ENCODE results near the gene PIGO.

Gene PIGO

DNA sequence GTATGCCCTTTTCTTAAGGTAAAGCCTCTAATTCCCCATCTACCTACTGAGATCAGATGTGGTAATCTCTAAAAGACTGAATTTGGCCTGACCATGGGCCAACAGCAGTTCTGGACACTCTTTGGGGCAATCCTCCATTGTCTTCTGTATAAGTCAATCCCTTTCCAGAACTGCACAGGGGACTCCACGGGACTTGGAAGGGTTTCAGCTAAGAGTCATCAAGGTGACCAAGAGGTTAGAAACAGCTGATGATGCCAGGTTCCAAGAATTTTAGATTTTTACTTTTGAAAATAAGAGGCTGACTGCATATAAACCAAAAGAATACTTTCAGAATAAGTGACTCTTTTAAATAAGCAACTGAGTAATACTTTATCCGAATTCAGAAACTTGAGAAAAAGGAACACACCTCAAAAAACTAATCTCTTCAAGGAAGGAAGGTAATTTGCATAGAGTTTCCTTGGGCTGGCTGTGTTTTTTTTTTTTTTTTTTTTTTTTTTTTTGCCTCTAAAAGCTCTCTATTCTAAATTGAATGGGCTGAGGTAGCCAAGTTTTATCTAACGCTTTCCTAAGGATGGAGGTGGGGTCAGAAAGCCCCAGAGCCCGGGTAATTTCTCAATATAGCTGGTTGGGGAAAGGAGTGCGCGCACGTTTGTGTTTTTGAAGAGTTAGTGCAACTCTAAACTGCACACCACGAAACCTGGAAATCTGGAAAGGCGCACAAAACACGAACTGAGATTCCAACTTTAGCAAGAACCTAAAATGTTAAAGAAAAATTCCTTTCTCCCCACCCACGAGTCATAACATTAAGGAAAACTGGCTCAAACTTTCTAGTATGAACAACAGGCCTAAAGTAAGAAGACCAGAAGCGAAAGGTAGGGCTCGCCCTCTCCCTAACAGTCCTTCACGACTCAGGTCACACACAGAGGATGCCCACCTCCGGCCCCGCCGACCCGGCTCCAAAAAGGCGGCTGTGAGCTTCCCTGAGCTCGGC is 25.3 kb downstream of the PIGO start:
- DNase-seq: no peak

DNA sequence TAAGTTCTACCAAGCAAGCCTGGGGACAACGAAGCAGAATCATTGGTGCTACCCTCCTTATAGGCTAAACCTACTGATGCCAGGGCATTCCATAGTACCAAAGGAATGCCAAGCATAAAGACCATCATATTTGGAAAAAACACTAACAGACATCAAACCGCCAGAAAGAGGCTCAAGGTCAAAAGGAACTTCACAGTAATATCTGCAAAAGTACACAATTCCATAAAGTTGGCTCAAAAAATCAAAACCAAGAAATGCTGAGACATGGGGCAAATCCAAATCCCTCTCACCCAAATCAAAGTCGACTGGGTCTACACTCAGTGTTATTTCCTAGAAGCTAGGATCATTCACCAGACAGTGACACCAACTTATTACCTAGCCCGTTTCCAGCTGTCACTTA is 27.4 kb downstream of the PIGO start:
- no peak for DNase-seq

DNA sequence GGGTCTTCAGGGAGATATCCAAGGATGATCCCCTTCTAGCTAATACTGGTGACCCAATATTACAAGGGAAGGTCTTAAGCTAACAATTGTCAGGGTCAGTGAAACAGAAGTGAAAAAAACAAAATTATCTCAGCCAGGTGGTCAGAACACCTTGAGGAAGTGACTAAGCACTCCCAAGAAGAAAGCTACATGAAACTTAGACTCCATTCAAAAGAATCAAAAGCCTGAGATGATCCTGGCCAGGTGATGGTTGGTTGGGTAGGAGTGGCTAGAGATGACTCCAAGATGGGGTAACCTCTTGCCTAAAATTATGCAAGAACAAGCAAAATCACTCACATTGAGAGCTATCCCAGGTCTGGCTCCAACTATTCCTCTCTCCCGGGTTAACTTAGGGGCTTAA is 29.3 kb downstream of the PIGO start:
- DNase-seq: no peak

DNA sequence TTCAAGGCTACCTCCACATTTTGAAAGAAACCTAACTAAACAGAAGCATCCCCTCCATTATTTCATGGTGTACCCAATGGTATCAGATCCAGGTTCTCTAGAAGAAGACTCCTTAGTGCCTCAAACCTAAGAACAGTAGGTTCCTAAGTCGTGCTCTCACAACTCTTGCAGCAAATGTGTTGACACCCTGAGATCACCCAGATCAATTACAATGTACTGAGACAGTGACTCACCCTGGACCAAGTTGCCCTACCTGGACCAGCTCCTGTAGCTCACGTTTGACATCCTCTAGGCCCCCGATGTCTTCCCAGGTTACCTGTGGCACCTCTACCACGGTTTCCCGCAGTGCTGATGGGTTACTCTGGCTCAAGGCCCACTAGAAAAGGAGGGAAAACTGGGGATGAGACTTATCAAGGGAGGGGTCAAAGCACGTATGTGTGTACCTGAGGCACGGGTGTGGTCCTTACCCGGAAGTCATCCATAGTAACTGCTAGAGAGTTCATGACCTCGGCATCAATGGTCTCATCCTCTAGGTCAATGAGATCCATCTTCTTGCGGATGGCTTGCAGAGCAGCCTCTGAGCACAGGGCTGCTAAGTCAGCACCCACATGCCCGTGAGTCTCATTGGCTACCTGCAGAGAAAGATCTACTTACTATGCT is 35.7 kb downstream of the PIGO start:
- DNase-seq: no peak

DNA sequence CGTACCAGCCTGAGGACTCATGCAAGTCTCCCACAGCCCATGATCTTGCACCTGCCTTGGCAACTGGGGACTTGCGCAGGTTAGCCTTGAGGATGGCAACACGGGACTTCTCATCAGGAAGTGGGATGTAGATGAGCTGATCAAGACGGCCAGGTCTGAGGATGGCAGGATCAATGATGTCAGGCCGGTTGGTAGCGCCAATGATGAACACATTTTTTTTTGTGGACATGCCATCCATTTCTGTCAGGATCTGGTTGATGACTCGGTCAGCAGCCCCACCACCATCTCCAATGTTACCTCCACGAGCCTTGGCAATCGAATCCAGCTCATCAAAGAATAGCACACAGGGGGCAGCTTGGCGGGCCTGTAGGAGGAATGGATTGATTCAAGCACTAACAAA is 37.0 kb downstream of the PIGO start:
- no peak for DNase-seq

DNA sequence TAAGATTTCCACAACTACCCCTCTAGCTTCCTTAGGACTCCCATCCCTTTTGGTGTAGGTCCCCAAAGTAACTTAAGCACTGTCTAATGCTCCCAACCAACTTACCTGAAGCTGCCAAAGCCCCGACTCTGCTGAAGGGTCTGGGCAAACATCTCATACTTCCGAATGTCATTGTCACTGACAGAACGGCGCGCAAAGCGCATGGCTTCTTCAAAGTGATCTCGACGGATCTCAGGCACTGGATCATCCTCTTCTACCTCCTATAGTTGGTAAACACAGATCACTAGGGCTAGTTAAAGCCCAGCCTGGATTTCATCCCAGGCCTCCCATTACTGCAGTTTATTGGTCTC is 39.1 kb downstream of the PIGO start:
- DNase-seq: no peak

DNA sequence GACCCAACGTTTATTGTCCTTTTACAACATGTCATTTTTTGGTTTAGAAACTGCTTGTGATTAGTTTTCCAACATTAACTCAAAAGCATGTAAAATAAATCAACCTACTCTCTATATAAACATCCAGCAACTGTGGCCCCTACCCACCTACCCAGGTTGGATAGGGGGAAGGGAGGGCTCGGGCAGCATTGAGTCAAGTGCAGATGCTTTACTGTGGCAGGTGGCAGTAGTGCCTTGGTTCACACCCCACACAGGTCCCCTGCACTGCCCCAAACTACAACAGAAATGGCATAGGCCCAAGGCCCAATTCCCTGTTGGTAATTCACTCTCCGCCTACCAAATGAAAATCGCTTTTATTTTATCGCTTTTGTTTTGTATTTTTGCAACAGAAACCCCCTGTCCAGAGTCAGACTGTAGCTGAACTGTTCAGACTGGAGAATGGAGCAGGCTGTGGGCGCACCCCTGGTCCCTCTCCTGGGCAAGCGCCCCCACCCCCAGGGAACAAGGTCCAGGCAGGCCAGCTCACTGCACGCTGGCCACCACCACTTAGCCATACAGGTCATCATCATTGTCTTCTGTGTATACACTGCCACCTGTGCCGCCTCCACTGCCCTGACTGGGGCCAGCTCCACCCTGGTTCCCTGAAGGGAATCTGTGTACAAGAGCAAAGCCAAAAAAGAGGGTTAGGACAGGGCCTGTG is 39.7 kb downstream of the PIGO start:
- DNase-seq: no peak

DNA sequence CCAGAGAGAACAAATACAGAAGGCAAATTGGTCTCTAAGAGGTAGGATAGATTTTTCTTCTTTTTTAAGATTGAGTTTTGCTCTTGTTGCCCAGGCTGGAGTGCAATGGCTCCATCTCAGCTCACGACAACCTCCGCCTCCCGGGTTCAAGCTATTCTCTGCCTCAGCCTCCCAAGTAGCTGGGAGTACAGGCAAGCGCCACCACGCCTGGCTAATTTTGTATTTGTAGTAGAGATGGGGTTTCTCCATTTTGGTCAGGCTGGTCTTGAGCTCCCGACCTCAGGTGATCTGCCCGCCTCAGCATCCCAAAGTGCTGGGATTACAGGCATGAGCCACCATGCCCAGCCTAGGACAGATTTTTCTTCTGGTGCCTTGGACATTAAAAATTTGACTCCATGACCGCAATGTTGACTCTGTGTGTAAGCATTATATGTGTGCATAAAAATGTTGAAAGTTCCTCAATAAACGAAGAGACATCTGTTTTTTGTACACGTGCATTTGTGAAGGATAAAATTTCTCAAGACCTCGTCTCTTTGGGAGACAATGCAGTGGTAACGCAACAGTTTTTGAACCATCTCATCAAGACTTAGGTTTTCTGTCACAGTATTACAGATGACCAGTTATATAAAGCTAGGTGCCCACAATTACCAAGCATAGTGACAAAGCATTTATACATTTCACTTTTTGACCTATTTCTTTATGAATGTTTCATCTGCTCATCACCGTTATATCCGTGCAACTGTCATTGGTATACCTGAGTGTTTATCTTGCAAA is 41.3 kb downstream of the PIGO start:
- DNase-seq: no peak

DNA sequence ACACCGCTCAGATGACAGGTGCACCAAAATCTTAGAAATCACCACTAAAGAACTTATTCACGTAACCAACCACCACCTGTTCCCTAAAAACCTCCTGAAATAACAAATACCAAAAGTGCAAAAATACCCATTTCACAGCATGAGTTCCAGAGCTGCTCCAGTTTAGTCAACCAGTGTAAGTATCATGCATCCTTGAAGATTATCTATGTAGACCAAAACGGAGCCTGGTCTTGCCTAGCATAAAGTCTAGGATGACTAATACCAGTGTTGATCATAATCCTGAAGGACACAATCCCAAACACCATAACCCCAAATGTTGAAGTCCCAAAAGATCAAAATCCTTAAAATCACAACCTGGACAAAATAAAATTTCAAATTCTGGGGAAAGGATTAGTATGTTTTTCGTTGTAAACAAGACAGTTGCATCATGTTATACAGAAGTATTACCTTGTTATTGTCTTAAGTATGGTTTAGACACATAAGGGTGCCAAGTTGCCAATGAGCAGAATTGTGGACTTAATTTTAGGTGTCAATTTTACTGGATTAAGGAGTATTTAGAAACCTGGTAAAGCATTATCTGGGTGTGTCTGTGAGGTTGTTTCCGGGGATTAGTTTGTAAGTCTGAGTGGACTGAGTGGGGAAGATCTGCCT is 42.1 kb downstream of the PIGO start:
- no peak for DNase-seq

DNA sequence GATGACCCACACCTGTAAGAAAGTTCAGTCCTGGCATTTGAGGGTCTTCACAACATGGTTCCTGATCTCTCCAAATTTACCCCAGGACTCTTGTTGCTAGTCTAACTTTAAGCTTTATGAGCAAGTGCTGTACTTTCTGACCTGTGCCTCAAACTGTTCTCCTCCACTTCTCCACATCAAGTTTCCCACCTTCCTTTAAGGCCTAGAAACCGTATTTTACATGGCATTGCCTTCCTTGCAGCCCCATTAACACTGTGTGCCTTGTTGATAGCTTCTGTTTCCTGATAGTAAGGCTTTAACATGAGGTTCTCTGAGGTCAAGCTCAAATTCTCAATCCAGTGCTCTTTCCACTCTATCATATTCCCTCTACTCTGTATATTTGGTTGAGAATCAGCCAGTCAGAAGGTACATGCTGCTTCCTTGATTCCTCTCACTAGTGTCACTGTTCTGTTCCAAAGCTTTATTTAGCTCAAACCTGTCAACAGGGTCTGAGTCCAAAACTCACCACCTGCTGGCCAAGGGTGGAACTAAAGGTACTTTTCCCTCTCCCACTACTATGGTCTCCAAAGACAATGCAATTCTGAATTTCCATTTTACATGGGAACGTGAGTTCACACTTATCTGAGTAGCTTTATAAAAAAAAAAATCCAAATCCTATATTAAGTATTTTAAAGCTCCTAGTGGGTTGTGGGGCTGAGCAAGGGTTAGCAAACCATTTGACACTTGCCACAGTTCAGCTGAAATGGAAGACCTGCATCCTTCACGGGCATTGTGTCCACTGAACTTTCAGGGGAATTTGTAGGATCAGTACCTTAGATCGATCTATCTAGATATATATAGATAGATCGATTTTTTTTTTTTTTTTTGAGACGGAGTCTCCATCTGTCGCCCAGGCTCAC is 45.1 kb downstream of the PIGO start:
- no peak for DNase-seq

DNA sequence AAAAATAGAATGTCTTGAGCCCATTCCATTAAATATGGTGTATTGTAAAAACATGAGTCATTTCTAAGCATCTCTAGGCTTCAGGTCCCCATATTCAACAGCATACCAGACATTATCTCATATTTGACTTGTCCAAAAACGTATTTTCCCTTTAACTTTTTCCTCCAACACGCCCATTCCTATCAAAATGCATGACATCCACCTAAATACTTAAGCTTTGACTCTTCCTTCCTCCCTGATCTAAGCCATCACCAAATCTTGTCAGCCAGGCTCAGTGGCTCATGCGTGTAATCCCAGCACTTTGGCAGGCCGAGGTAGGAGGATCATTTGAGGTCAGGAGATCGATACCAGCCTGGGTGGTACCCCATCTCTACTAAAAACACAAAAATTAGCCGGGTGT is 47.9 kb downstream of the PIGO start:
- no peak for DNase-seq

DNA sequence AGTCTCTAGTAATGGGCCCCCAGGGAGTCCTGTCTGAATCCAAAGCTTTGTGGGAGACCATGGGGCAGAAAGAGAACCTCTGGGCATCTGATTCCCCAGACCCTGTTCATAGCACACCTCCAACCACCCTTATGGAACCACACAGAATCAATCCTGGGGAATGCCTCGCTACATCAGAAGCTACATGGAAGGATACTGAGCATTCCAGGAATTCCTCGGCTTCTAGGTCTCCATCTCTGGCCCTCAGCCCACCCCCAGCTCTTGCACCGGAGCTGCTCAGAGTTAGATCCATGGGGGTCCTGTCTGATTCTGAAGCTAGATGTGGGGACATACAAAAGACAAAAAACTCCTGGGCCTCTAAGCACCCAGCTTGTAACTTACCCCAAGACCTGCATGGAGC is 52.3 kb downstream of the PIGO start:
- no peak for DNase-seq

DNA sequence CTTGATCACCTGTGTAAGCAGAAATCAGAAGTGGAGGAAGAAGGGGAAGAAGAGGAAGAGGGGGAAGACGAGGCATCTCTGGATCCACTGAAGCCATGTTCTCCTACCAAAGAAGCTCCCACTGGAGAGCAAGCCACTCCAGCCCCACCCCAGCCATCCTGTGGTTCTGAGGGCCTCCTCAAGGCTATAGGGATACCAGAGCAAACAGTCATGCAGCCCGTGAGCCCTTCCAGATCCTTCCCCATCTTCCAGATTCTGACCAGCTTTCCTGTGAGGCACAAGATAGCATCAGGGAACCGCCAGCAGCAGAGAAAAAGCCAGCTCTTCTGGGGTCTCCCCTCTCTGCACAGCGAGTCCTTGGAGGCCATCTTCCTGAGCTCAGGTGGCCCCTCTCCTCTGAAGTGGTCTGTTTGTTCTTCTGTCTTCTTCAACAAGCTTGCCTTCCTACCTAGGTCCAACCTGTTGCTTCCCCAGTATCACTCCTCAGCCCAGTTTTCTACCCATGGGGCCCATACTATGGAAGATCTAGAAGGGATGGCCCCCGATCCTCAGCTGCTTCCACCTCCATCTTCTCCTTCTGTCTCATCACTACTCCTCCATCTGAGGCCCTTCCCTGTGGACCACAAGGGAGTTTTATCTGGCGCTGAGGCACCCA is 53.4 kb downstream of the PIGO start:
- no peak for DNase-seq

DNA sequence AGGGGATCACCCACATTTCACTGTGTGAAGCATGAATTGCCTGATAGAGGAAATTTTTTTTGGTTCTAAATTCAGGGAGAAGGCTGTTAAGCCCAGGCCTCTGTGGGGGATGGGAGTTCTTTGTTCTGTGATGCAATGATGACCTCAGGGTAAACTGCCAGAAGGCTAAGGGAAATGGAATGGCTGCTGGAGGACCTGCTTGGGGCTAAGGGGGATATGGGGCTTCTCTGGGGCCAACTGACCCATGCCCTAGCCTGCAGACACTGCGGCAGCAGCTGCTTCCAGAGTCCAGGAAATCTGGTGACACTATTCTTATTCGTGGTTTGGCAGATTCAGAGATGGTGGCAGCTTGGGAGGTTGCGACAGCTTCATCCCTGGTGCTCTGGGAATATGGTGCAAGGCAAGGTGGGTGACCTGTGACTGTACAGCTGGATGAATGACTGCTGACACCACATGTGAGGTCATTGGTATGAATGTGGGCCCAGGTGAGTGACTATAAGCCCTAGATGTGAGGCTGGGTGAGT is 54.2 kb downstream of the PIGO start:
- DNase-seq: no peak
